HepG2 (cell line): ENCODE results near the gene MYH3. TPM values are rescaled to one million over a fixed set of nuclear protein-coding genes. Genes with fewer than 3 reads are reported as not detected.

Experiments
- ARID4A ChIP-seq: sonication (generic); formaldehyde crosslinking; IDR thresholded peaks from 2 replicates; pipeline ENCODE4 v1.5.0; 2020; ENCODE audit warnings: mild to moderate bottlenecking, missing genetic modification reagents, borderline replicate concordance
- CCAR2 ChIP-seq: fragments of 200-400 bp; formaldehyde crosslinking; optimal IDR thresholded peaks from 2 replicates; pipeline ENCODE3; 2018; ENCODE audit warnings: low read depth, mild to moderate bottlenecking, low read length, moderate library complexity
- HNF4G ChIP-seq, 2 experiments: sonication (generic) in 1 of 2; formaldehyde crosslinking in 1 of 2; IDR thresholded peaks; 2 replicates each; pipeline versions ENCODE4 v1.4.0 to v1.6.1; 2011 to 2020; ENCODE audit warnings: borderline replicate concordance in 2 of 2, low read depth in 2 of 2, mild to moderate bottlenecking in 2 of 2, low read length in 1 of 2, missing genetic modification reagents in 1 of 2, moderate library complexity in 1 of 2
- IRF2 ChIP-seq: IDR thresholded peaks from 2 replicates; pipeline ENCODE4 v1.6.1; 2018; ENCODE audit warnings: missing genetic modification reagents, missing compliant biosample characterization
- NONO ChIP-seq, 2 experiments: fragments of 450-650 bp in 1 of 2; sonication (generic) in 1 of 2; formaldehyde crosslinking in 1 of 2; IDR thresholded peaks in 1 of 2; conservative IDR thresholded peaks in 1 of 2; 2 replicates each; pipeline versions ENCODE4 v1.6.1 to v1.8.0; 2017 to 2022; ENCODE audit warnings: mild to moderate bottlenecking in 1 of 2, missing genetic modification reagents in 1 of 2, moderate library complexity in 1 of 2
- NR2C2 ChIP-seq: sonication (generic); formaldehyde crosslinking; IDR thresholded peaks from 2 replicates; pipeline ENCODE4 v1.4.0; 2020; ENCODE audit warnings: missing genetic modification reagents, mild to moderate bottlenecking, moderate library complexity, borderline replicate concordance
- SP1 ChIP-seq, 2 experiments: fragments of 450-650 bp in 1 of 2; sonication (generic) in 1 of 2; formaldehyde crosslinking in 1 of 2; IDR thresholded peaks; 2 replicates each; pipeline versions ENCODE4 v1.4.0 to v1.6.1; 2016 to 2020; ENCODE audit warnings: missing genetic modification reagents in 1 of 2
- STAG1 ChIP-seq: sonication (generic); formaldehyde crosslinking; IDR thresholded peaks from 2 replicates; pipeline ENCODE4 v1.4.0; 2020; ENCODE audit warnings: missing genetic modification reagents
- ZBTB21 ChIP-seq: sonication (generic); formaldehyde crosslinking; IDR thresholded peaks from 2 replicates; pipeline ENCODE4 v1.4.0; 2020; ENCODE audit warnings: missing genetic modification reagents
- ZBTB26 ChIP-seq: IDR thresholded peaks from 2 replicates; pipeline ENCODE4 v1.6.1; 2016; ENCODE audit warnings: missing compliant biosample characterization, missing genetic modification reagents, borderline replicate concordance
- ZBTB7B ChIP-seq: sonication (generic); formaldehyde crosslinking; IDR thresholded peaks from 2 replicates; pipeline ENCODE4 v1.4.0; 2020; ENCODE audit warnings: missing genetic modification reagents
- ZNF180 ChIP-seq: sonication (generic); formaldehyde crosslinking; IDR thresholded peaks from 2 replicates; pipeline ENCODE4 v1.4.0; 2020; ENCODE audit warnings: low read depth, missing genetic modification reagents, borderline replicate concordance
- polyA plus RNA-seq, 8 experiments: library from polyadenylated mRNA; depleted of rRNA in 3 of 8; stranded (reverse) in 7 of 8; unstranded in 1 of 8; fragments of >200 nt; fragmentation: Illumina TruSeq in 4 of 8; extraction: Trizol in 4 of 8; gene quantifications; 2 replicates each; pipeline versions ENCODE4 v1.2.1 to v1.2.3, GENCODE V29; 2011 to 2016; ENCODE audit warnings: low read depth in 4 of 8, missing spikeins in 1 of 8, mixed read lengths in 1 of 8; ENCODE audit not compliant: insufficient read depth in 1 of 8
- total RNA-seq, 5 experiments: library from RNA; depleted of rRNA; stranded (reverse); fragments of >200 nt; fragmentation: Illumina TruSeq; extraction: Trizol; gene quantifications; 2 replicates each; pipeline ENCODE4 v1.2.3, GENCODE V29; 2016; ENCODE audit warnings: low read depth in 1 of 5
- TF ChIP-seq, protein P1 (sequence below): IDR thresholded peaks from 2 replicates; pipeline ENCODE4 v1.6.1; 2016; ENCODE audit warnings: mild to moderate bottlenecking
- TF ChIP-seq, protein P2 (sequence below): sonication (generic); formaldehyde crosslinking; IDR thresholded peaks from 2 replicates; pipeline ENCODE4 v1.8.1; 2023; ENCODE audit warnings: mild to moderate bottlenecking, moderate library complexity, missing genetic modification reagents
- TF ChIP-seq, protein P3 (sequence below): sonication (generic); formaldehyde crosslinking; IDR thresholded peaks from 2 replicates; pipeline ENCODE4 v1.4.0; 2020; ENCODE audit warnings: missing genetic modification reagents, low read depth, mild to moderate bottlenecking, borderline replicate concordance

MYH3 gene
- total and polyA plus RNA-seq, 2 of the 13 experiments (the other 11 are each of a cell fraction or from before 2014, with no cell fraction given) = 2.5 to 4.5 TPM

- TF ChIP-seq ZBTB7B (CRISPR knock-in tag) (peak; percentile 91), ARID4A (CRISPR knock-in tag) (peak; percentile 94), HNF4G (IDR thresholded peaks at IDR 0.05; ENCODE audit: borderline replicate concordance, low read depth, low read length) (no peak), HNF4G (CRISPR knock-in tag; IDR thresholded peaks at IDR 0.05; ENCODE audit: borderline replicate concordance, low read depth) (peak; percentile 19; the same call in 1 of the 2 replicates), SP1 (IDR thresholded peaks at IDR 0.05) (no peak), SP1 (CRISPR knock-in tag; IDR thresholded peaks at IDR 0.05) (peak; percentile 71; the same call in 1 of the 2 replicates), ZBTB26 (peak; percentile 71; the same call in 1 of the 2 replicates), NONO (IDR thresholded peaks at IDR 0.05) (no peak), NONO (CRISPR knock-in tag; conservative IDR thresholded peaks at IDR 0.05) (peak; percentile 87), ZBTB21 (CRISPR knock-in tag) (no peak), CCAR2 (no peak), NR2C2 (CRISPR knock-in tag) (peak; percentile 97), ZNF180 (CRISPR knock-in tag) (no peak), IRF2 (CRISPR knock-in tag) (peak; percentile 94), STAG1 (CRISPR knock-in tag) (0 out of 2 replicates have a peak, but pooled peaks have one; percentile 25)
- TF ChIP-seq, protein P1, sequence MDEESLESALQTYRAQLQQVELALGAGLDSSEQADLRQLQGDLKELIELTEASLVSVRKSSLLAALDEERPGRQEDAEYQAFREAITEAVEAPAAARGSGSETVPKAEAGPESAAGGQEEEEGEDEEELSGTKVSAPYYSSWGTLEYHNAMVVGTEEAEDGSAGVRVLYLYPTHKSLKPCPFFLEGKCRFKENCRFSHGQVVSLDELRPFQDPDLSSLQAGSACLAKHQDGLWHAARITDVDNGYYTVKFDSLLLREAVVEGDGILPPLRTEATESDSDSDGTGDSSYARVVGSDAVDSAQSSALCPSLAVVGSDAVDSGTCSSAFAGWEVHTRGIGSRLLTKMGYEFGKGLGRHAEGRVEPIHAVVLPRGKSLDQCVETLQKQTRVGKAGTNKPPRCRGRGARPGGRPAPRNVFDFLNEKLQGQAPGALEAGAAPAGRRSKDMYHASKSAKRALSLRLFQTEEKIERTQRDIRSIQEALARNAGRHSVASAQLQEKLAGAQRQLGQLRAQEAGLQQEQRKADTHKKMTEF (CRISPR knock-in tag) = peak; percentile 79
- TF ChIP-seq, protein P2, sequence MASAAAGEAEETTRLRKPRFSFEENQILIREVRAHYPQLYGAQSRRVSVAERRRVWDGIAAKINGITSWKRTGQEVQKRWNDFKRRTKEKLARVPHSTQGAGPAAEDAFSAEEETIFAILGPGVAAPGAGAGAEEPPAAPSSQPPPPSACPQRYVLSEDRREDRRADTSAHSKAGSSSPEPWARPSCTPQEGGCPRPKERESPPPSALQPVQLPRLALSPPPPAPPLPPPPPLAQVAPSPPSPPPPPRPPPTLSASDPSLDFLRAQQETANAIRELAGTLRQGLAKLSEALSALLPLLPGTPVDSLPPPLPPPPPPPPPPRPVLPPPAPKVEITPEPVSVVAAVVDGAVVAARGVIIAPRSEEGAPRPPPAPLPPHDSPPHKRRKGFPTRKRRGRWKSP (CRISPR knock-in tag) = no peak; the same call in 1 of the 2 replicates
- TF ChIP-seq, protein P3, sequence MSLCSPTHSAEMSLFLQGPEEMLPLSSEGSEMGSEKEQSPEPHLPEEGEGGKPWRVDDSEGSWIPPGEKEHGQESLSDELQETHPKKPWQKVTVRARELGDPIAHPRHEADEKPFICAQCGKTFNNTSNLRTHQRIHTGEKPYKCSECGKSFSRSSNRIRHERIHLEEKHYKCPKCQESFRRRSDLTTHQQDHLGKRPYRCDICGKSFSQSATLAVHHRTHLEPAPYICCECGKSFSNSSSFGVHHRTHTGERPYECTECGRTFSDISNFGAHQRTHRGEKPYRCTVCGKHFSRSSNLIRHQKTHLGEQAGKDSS (CRISPR knock-in tag) = peak; percentile 88
These were observed 40.3 kb upstream of the MYH3 start, which contains the start of the genes ADPRM and SCO1 (continued) for GRCh38 chr17:10697092-10698081.
